HL-60 (cell line): ENCODE measurements around the gene CFAP99.

Source experiments
- CTCF ChIP-seq: IDR thresholded peaks from one replicate; pipeline ENCODE4 v1.5.1; 2011; ENCODE audit warnings: low read length, control low read depth, inconsistent platforms; ENCODE audit not compliant: insufficient read depth
- GABPA ChIP-seq: IDR thresholded peaks from 2 replicates; pipeline ENCODE4 v1.6.1; 2012; ENCODE audit warnings: low read depth
- POLR2AphosphoS5 ChIP-seq: IDR thresholded peaks from 2 replicates; pipeline ENCODE4 v1.6.1; 2012; ENCODE audit warnings: low read depth
- SPI1 ChIP-seq: IDR thresholded peaks from 2 replicates; pipeline ENCODE4 v1.6.1; 2012; ENCODE audit warnings: low read depth, mild to moderate bottlenecking, borderline replicate concordance

GRCh38 chr4:2426069-2426397 is 7.3 kb downstream of the CFAP99 start:
- TF ChIP-seq GABPA (no peak), CTCF (no peak), POLR2AphosphoS5 (no peak), SPI1 (no peak)
